ENCODE data around the gene ZBTB46. TPM values are rescaled to one million over a fixed set of nuclear protein-coding genes. Genes with fewer than 3 reads are reported as not detected.

The ZBTB46 gene
- total RNA-seq, 2 donors from 2014 or later = 3.0 to 5.6 TPM

GRCh38 chr20:63696306-63696627, 134.8 kb downstream of the ZBTB46 start:
- peak in 1 of 2 donors; percentile 66 for DNase-seq
- peak; percentile 62 for ATAC-seq
- intact Hi-C loops (cut with DNase I, micrococcal nuclease) = no loop called here

- intact Hi-C loops (cut with DNase I, micrococcal nuclease) = no loop called here
- ATAC-seq = no peak
- no peak for DNase-seq
Observed at GRCh38 chr20:63695424-63696305, 135.4 kb downstream of the ZBTB46 start.

- no peak for DNase-seq
- no peak for ATAC-seq
- intact Hi-C loops (cut with DNase I, micrococcal nuclease) = no loop called here
Observed at GRCh38 chr20:63694584-63695423, 136.3 kb downstream of the ZBTB46 start.

GRCh38 chr20:63693733-63694583, 137.1 kb downstream of the ZBTB46 start:
- intact Hi-C loops (cut with DNase I, micrococcal nuclease) = no loop called here
- ATAC-seq (no peak), DNase-seq (no peak)

Other genes starting within 250 kb of the ZBTB46 start
- gene GMEB2, start 204.2 kb downstream of the ZBTB46 start, total RNA-seq = 10 to 100 TPM in 1 of 2 donors, 1 to 10 TPM in 1; 9.7 to 11.6 TPM
- 1 to 10 TPM; 2.9 to 5.5 TPM for gene STMN3, start 177.8 kb downstream of the ZBTB46 start, total RNA-seq
- 10 to 100 TPM; 16.9 to 34.6 TPM for gene RTEL1, start 173.0 kb downstream of the ZBTB46 start, total RNA-seq
- gene TNFRSF6B, start 134.6 kb downstream of the ZBTB46 start, total RNA-seq = 1 to 10 TPM in 1 of 2 donors, not detected in 1; 8.9 TPM
- 10 to 100 TPM; 52.2 to 69.5 TPM for gene ARFRP1, start 123.3 kb downstream of the ZBTB46 start, total RNA-seq
- gene ZGPAT, start 123.2 kb downstream of the ZBTB46 start, total RNA-seq = 10 to 100 TPM; 31.4 to 32.4 TPM
- gene LIME1, start 94.6 kb downstream of the ZBTB46 start, total RNA-seq = 10 to 100 TPM; 11.1 to 13.4 TPM
- 10 to 100 TPM; 41.2 to 48.0 TPM for gene SLC2A4RG, start 91.5 kb downstream of the ZBTB46 start, total RNA-seq
- gene ABHD16B, start 30.2 kb upstream of the ZBTB46 start, total RNA-seq = not detected
- gene TPD52L2, start 34.0 kb upstream of the ZBTB46 start, total RNA-seq = 10 to 100 TPM; 49.5 to 58.5 TPM
- 10 to 100 TPM; 55.3 to 79.4 TPM for gene DNAJC5, start 63.9 kb upstream of the ZBTB46 start, total RNA-seq
- gene UCKL1, start 125.2 kb upstream of the ZBTB46 start, total RNA-seq = 10 to 100 TPM; 41.7 to 44.8 TPM
- 1 to 10 TPM; 1.3 to 2.9 TPM for gene ZNF512B, start 138.7 kb upstream of the ZBTB46 start, total RNA-seq
- gene SAMD10, start 148.4 kb upstream of the ZBTB46 start, total RNA-seq = 1 to 10 TPM; 5.8 to 9.5 TPM
- 10 to 100 TPM; 51.7 to 51.8 TPM for gene PRPF6, start 149.9 kb upstream of the ZBTB46 start, total RNA-seq
- gene C20orf204, start 204.9 kb upstream of the ZBTB46 start, total RNA-seq = 1 to 10 TPM in 1 of 2 donors, under 1 TPM in 1; 0.67 to 1.7 TPM
- gene SOX18, start 218.4 kb upstream of the ZBTB46 start, total RNA-seq = 1 to 10 TPM; 8.9 to 9.1 TPM
- gene TCEA2, start 231.9 kb upstream of the ZBTB46 start, total RNA-seq = 1 to 10 TPM; 7.9 to 9.9 TPM
- gene RGS19, start 248.3 kb upstream of the ZBTB46 start, total RNA-seq = 1 to 10 TPM; 3.4 to 5.9 TPM
- under 1 TPM; 0.15 to 0.17 TPM for gene OPRL1, start 248.8 kb upstream of the ZBTB46 start, total RNA-seq